CD14-positive monocyte (primary cell): Measurements from ENCODE around the gene STRN3. TPM values are rescaled to one million over a fixed set of nuclear protein-coding genes. Genes with fewer than 3 reads are reported as not detected.

Experiments
- DNase-seq, 3 donors: peaks; one replicate each; pipeline ENCODE4 v3.0.0-alpha.2; 2011 to 2022
- H2AFZ ChIP-seq: 2 replicates; pipeline ENCODE4 v1.6.0; 2012; ENCODE audit warnings: mild to moderate bottlenecking, low read depth, low read length, inconsistent platforms; ENCODE audit not compliant: insufficient read depth, poor library complexity, severe bottlenecking
- H3K27ac ChIP-seq, 2 donors: 1 replicate in 1 of 2; 2 replicates in 1 of 2; pipeline ENCODE4 v1.5.1; 2012 to 2013; ENCODE audit warnings: low read length in 2 of 2, control low read depth in 1 of 2, inconsistent platforms in 1 of 2, low read depth in 1 of 2, mild to moderate bottlenecking in 1 of 2
- H3K27me3 ChIP-seq, 2 donors: one replicate each; pipeline versions ENCODE4 v1.6.0 to v1.6.1; 2011 to 2013; ENCODE audit warnings: low read length in 2 of 2; ENCODE audit not compliant: control insufficient read depth in 2 of 2, insufficient read depth in 2 of 2
- H3K36me3 ChIP-seq, 2 donors: replicated peaks in 1 of 2; 1 replicate in 1 of 2; 2 replicates in 1 of 2; pipeline versions ENCODE4 v1.5.1 to v1.6.1; 2012 to 2013; ENCODE audit warnings: low read length in 2 of 2, control low read depth in 1 of 2, inconsistent platforms in 1 of 2, mild to moderate bottlenecking in 1 of 2; ENCODE audit not compliant: insufficient read depth in 2 of 2, control insufficient read depth in 1 of 2
- H3K4me1 ChIP-seq, 2 donors: 1 replicate in 1 of 2; 2 replicates in 1 of 2; pipeline versions ENCODE4 v1.5.1 to v1.6.1; 2012 to 2013; ENCODE audit warnings: low read length in 2 of 2, control low read depth in 1 of 2, inconsistent platforms in 1 of 2, mild to moderate bottlenecking in 1 of 2, moderate library complexity in 1 of 2; ENCODE audit not compliant: insufficient read depth in 2 of 2, control insufficient read depth in 1 of 2
- H3K4me2 ChIP-seq: replicated peaks from 2 replicates; pipeline ENCODE3; 2012; ENCODE audit warnings: low read length, moderate library complexity, mild to moderate bottlenecking; ENCODE audit not compliant: poor library complexity, severe bottlenecking; ENCODE audit errors: extremely low read depth
- H3K4me3 ChIP-seq, 3 experiments: fragments of 200-600 bp in 1 of 3; sonication (generic) in 1 of 3; replicated peaks in 1 of 3; 1 replicate in 2 of 3; 2 replicates in 1 of 3; pipeline ENCODE4 v1.5.1; 2011 to 2013; ENCODE audit warnings: low read length in 3 of 3, mild to moderate bottlenecking in 3 of 3, control low read depth in 2 of 3, low read depth in 2 of 3, inconsistent platforms in 1 of 3, moderate library complexity in 1 of 3
- H3K79me2 ChIP-seq: 2 replicates; pipeline ENCODE4 v1.6.0; 2012; ENCODE audit warnings: mild to moderate bottlenecking, control low read depth, inconsistent platforms, low read length, moderate library complexity; ENCODE audit not compliant: insufficient read depth
- H3K9ac ChIP-seq: 2 replicates; pipeline ENCODE4 v1.6.0; 2017; ENCODE audit warnings: low read length, mild to moderate bottlenecking; ENCODE audit not compliant: insufficient read depth, poor library complexity, severe bottlenecking
- H3K9me3 ChIP-seq, 2 donors: replicated peaks in 1 of 2; 1 replicate in 1 of 2; 2 replicates in 1 of 2; pipeline versions ENCODE4 v1.5.1 to v1.6.1; 2012 to 2013; ENCODE audit warnings: low read length in 2 of 2, control low read depth in 1 of 2; ENCODE audit not compliant: control insufficient read depth in 1 of 2, insufficient read depth in 1 of 2
- H4K20me1 ChIP-seq: 2 replicates; pipeline ENCODE4 v1.6.0; 2012; ENCODE audit warnings: mild to moderate bottlenecking, low read length, control low read depth, moderate library complexity; ENCODE audit not compliant: insufficient read depth
- H3K27ac Mint-ChIP-seq, 7 donors: one replicate each; pipeline ENCODE4 v1.8.0; 2020; ENCODE audit warnings: mild to moderate bottlenecking in 7 of 7, mixed read lengths in 7 of 7, moderate library complexity in 6 of 7, inconsistent platforms in 2 of 7
- H3K27me3 Mint-ChIP-seq, 3 donors: one replicate each; pipeline ENCODE4 v1.8.0; 2021 to 2022; ENCODE audit warnings: low read depth in 3 of 3, mild to moderate bottlenecking in 3 of 3, mixed read lengths in 3 of 3, moderate library complexity in 3 of 3, inconsistent platforms in 1 of 3
- H3K36me3 Mint-ChIP-seq, 2 donors: one replicate each; pipeline ENCODE4 v1.8.0; 2020; ENCODE audit warnings: mixed read lengths in 2 of 2, inconsistent platforms in 1 of 2, mild to moderate bottlenecking in 1 of 2
- H3K4me1 Mint-ChIP-seq: one replicate; pipeline ENCODE4 v1.8.0; 2020; ENCODE audit warnings: mild to moderate bottlenecking, mixed read lengths
- H3K4me3 Mint-ChIP-seq, 2 donors: one replicate each; pipeline ENCODE4 v1.8.0; 2020; ENCODE audit warnings: mild to moderate bottlenecking in 2 of 2, mixed read lengths in 2 of 2, moderate library complexity in 1 of 2
- H3K9me3 Mint-ChIP-seq, 7 donors: one replicate each; pipeline ENCODE4 v1.8.0; 2020 to 2022; ENCODE audit warnings: mixed read lengths in 7 of 7, mild to moderate bottlenecking in 6 of 7, moderate library complexity in 6 of 7, inconsistent platforms in 2 of 7
- CTCF ChIP-seq: fragments of 200-600 bp; IDR thresholded peaks from one replicate; pipeline ENCODE4 v1.8.0; 2022; ENCODE audit warnings: antibody characterized with exemption, mild to moderate bottlenecking
- WGBS: methylation state at CpG from one replicate; pipeline ENCODE4 v1.1.5; 2013; ENCODE audit warnings: missing lambda C conversion rate; ENCODE audit not compliant: insufficient coverage; 5-methylcytosine and 5-hydroxymethylcytosine counted together
- intact Hi-C, 2 donors: fragments of 100-400 bp; cut with micrococcal nuclease; formaldehyde crosslinking; loops; one replicate each; pipeline versions ENCODE4 v1.15.0 to v1.15.1; 2023
- polyA plus RNA-seq, 3 donors: library from polyadenylated mRNA; depleted of rRNA in 1 of 3; unstranded in 2 of 3; stranded (reverse) in 1 of 3; fragments of 300-500 nt in 2 of 3; fragments of >200 nt in 1 of 3; fragmentation: Illumina TruSeq in 2 of 3; gene quantifications; 1 replicate in 2 of 3; 2 replicates in 1 of 3; pipeline ENCODE4 v1.2.3, GENCODE V29; 2012 to 2021

Gene STRN3
- polyA plus RNA-seq, 3 donors: 1.0 to 12.0 (median 3.8) TPM

- H3K27ac Mint-ChIP-seq: peak overlapping the region in 1 of 7 donors; percentile 26
- no peaks in the 10 kb centered on the region for H3K79me2 ChIP-seq
- peak in 1 of 3 donors; percentile 41 for DNase-seq
Observed at GRCh38 chr14:31051511-31051910, 25.3 kb upstream of the STRN3 start.

GRCh38 chr14:31051023-31051422, 24.8 kb upstream of the STRN3 start:
- 95% methylated on average over 3 of the region's 7 CpGs for WGBS
- Histone ChIP-seq H3K27ac (no peak overlapping the region), H3K9me3 (no peaks in the 10 kb centered on the region), H2AFZ (no peak overlapping the region), H3K27me3 (no peaks in the 10 kb centered on the region), H3K36me3 (no peaks in the 10 kb centered on the region), H3K4me3 (no peak overlapping the region), H3K9ac (no peak overlapping the region), H3K79me2 (no peaks in the 10 kb centered on the region), H3K4me1 (peaks cover 5 to 9% of the 10 kb centered on the region in 2 donors), H4K20me1 (no peaks in the 10 kb centered on the region), H3K4me2 (no peak overlapping the region)
- Mint-ChIP-seq H3K27me3 (peaks cover 0 to 1% (median 1%) of the 10 kb centered on the region in 3 donors), H3K36me3 (no peaks in the 10 kb centered on the region), H3K4me3 (no peak overlapping the region), H3K9me3 (peaks cover 0 to 2% (median 0%) of the 10 kb centered on the region in 7 donors), H3K4me1 (peaks cover 9% of the 10 kb centered on the region), H3K27ac (peak overlapping the region in 1 of 7 donors; percentile 58)
- intact Hi-C loops: no loop called here
- no peak for TF ChIP-seq CTCF
- DNase-seq: no peak

More at GRCh38 chr14:31051511-31051910, 25.3 kb upstream of the STRN3 start:
- H3K9me3 Mint-ChIP-seq: peaks cover 0 to under 1% (median 0%) of the 10 kb centered on the region in 7 donors
- Histone ChIP-seq H3K9me3 (no peaks in the 10 kb centered on the region), H3K36me3 (no peaks in the 10 kb centered on the region), H3K4me2 (no peak overlapping the region), H3K27ac (no peak overlapping the region), H3K4me3 (no peak overlapping the region), H2AFZ (no peak overlapping the region), H3K4me1 (peaks cover 5 to 9% of the 10 kb centered on the region in 2 donors), H3K27me3 (no peaks in the 10 kb centered on the region), H4K20me1 (no peaks in the 10 kb centered on the region), H3K9ac (no peak overlapping the region)
- no peak for TF ChIP-seq CTCF
- intact Hi-C loops: no loop called here
- peaks cover 0 to 1% (median 0%) of the 10 kb centered on the region in 3 donors for H3K27me3 Mint-ChIP-seq
- WGBS: 83% methylated on average over 1 of the region's 4 CpGs
- H3K4me3 Mint-ChIP-seq: no peak overlapping the region
- peaks cover 9% of the 10 kb centered on the region for H3K4me1 Mint-ChIP-seq
- no peaks in the 10 kb centered on the region for H3K36me3 Mint-ChIP-seq
